ENCODE data around the gene LRRC43. TPM values are rescaled to one million over a fixed set of nuclear protein-coding genes. Genes with fewer than 3 reads are reported as not detected.
"Not testable (repeated sequence)": the region's sequence is repeated elsewhere in the genome, so short reads cannot be mapped to it uniquely, and the experiment has no call there.

The LRRC43 gene
- total RNA-seq, 2 experiments from 2014 or later, result not detected

GRCh38 chr12:122171399-122171798, 11.5 kb upstream of the LRRC43 start:
- Mint-ChIP-seq H3K4me3 (no peak overlapping the region), H3K27me3 (no peaks in the 10 kb centered on the region), H3K36me3 (ENCODE audit: low read depth) (no peaks in the 10 kb centered on the region), H3K27ac (no peak overlapping the region), H3K4me1 (ENCODE audit: low read depth) (no peaks in the 10 kb centered on the region), H3K9me3 (no peaks in the 10 kb centered on the region)
- ChIA-PET CTCF (no interaction called here), POLR2A (no interaction called here)
- no peak for TF ChIP-seq CTCF (IDR thresholded peaks at IDR 0.05)
- no peak overlapping the region for H3K4me3 ChIP-seq (ENCODE audit: low read length)
- intact Hi-C loops (cut with DNase I, micrococcal nuclease), result loop anchor here in 1 of 2 experiments (10.0 kb wide), 1 partner anchor 447 kb away; no protein-coding TSS in a partner anchor
- H3K9me3 ChIP-seq (ENCODE audit: control insufficient read depth in 1 of 2, insufficient read depth in 1 of 2, low read length in 2 of 2), result no peaks in the 10 kb centered on the region
- no peaks in the 10 kb centered on the region for H3K36me3 ChIP-seq (ENCODE audit: insufficient read depth, low read length)
- DNase-seq (no peak), ATAC-seq (ENCODE audit: poor library complexity) (no peak)
- no peaks in the 10 kb centered on the region for H3K4me1 ChIP-seq (ENCODE audit: insufficient read depth, low read length)
- H3K27ac ChIP-seq (ENCODE audit: low read depth in 1 of 2, low read length in 2 of 2), result no peak overlapping the region
- H3K27me3 ChIP-seq (ENCODE audit: control insufficient read depth in 1 of 2, insufficient read depth in 2 of 2, low read length in 2 of 2), result no peaks in the 10 kb centered on the region

GRCh38 chr12:122172262-122172939, 10.5 kb upstream of the LRRC43 start:
- Histone ChIP-seq H3K4me3 (ENCODE audit: low read length) (no peak overlapping the region), H3K9me3 (ENCODE audit: control insufficient read depth in 1 of 2, insufficient read depth in 1 of 2, low read length in 2 of 2) (no peaks in the 10 kb centered on the region), H3K27me3 (ENCODE audit: control insufficient read depth in 1 of 2, insufficient read depth in 2 of 2, low read length in 2 of 2) (no peaks in the 10 kb centered on the region), H3K27ac (ENCODE audit: low read depth in 1 of 2, low read length in 2 of 2) (no peak overlapping the region), H3K4me1 (ENCODE audit: insufficient read depth, low read length) (no peaks in the 10 kb centered on the region), H3K36me3 (ENCODE audit: insufficient read depth, low read length) (no peaks in the 10 kb centered on the region)
- no peaks in the 10 kb centered on the region for H3K4me1 Mint-ChIP-seq (ENCODE audit: low read depth)
- POLR2A ChIA-PET, result no interaction called here
- intact Hi-C loops (cut with DNase I, micrococcal nuclease), result loop anchor here in 1 of 2 experiments (10.0 kb wide), 1 partner anchor 448 kb away; no protein-coding TSS in a partner anchor
- H3K9me3 Mint-ChIP-seq, result no peaks in the 10 kb centered on the region
- H3K27me3 Mint-ChIP-seq, result no peaks in the 10 kb centered on the region
- no peak overlapping the region for H3K27ac Mint-ChIP-seq
- no peak for TF ChIP-seq CTCF (IDR thresholded peaks at IDR 0.05)
- DNase-seq, result no peak
- no peak for ATAC-seq (ENCODE audit: poor library complexity)
- H3K4me3 Mint-ChIP-seq, result no peak overlapping the region
- CTCF ChIA-PET, result no interaction called here
- H3K36me3 Mint-ChIP-seq (ENCODE audit: low read depth), result no peaks in the 10 kb centered on the region

- ATAC-seq (ENCODE audit: poor library complexity), result no peak
- no peak within 1 kb of the TSS for H3K27ac ChIP-seq (ENCODE audit: low read depth in 1 of 2, low read length in 2 of 2)
- POLR2A ChIA-PET, result no interaction called here
- Mint-ChIP-seq H3K4me1 (ENCODE audit: low read depth) (no peaks in the 10 kb centered on the region), H3K36me3 (ENCODE audit: low read depth) (no peaks in the 10 kb centered on the region), H3K4me3 (no peak within 1 kb of the TSS), H3K27me3 (no peaks in the 10 kb centered on the region), H3K9me3 (no peaks in the 10 kb centered on the region), H3K27ac (no peak within 1 kb of the TSS)
- CTCF ChIA-PET, result no interaction called here
- no peak for TF ChIP-seq CTCF (IDR thresholded peaks at IDR 0.05)
- H3K36me3 ChIP-seq (ENCODE audit: insufficient read depth, low read length), result no peaks in the 10 kb centered on the region
- H3K27me3 ChIP-seq (ENCODE audit: control insufficient read depth in 1 of 2, insufficient read depth in 2 of 2, low read length in 2 of 2), result no peaks in the 10 kb centered on the region
- no peak within 1 kb of the TSS for H3K4me3 ChIP-seq (ENCODE audit: low read length)
- H3K4me1 ChIP-seq (ENCODE audit: insufficient read depth, low read length), result no peaks in the 10 kb centered on the region
- DNase-seq, result no peak
- intact Hi-C loops (cut with DNase I, micrococcal nuclease), result loop anchor here in 1 of 2 experiments (10.0 kb wide), 1 partner anchor 449 kb away; no protein-coding TSS in a partner anchor
- no peaks in the 10 kb centered on the region for H3K9me3 ChIP-seq (ENCODE audit: control insufficient read depth in 1 of 2, insufficient read depth in 1 of 2, low read length in 2 of 2)
Measured at GRCh38 chr12:122174155-122174845, 8.6 kb upstream of the LRRC43 start, which contains the start of gene IL31. IL31 (minus strand) TSS chr12:122174221; CDS start chr12:122174172, 49 bp downstream.

- POLR2A ChIA-PET; H3K9me3 Mint-ChIP-seq; DNase-seq; H3K4me1 Mint-ChIP-seq (ENCODE audit: low read depth); H3K27ac Mint-ChIP-seq; H3K36me3 ChIP-seq (ENCODE audit: insufficient read depth, low read length); H3K27me3 Mint-ChIP-seq; H3K27me3 ChIP-seq (ENCODE audit: control insufficient read depth in 1 of 2, insufficient read depth in 2 of 2, low read length in 2 of 2); H3K36me3 Mint-ChIP-seq (ENCODE audit: low read depth); H3K27ac ChIP-seq (ENCODE audit: low read depth in 1 of 2, low read length in 2 of 2); ATAC-seq (ENCODE audit: poor library complexity); H3K4me1 ChIP-seq (ENCODE audit: insufficient read depth, low read length); H3K4me3 ChIP-seq (ENCODE audit: low read length); H3K4me3 Mint-ChIP-seq; H3K9me3 ChIP-seq (ENCODE audit: control insufficient read depth in 1 of 2, insufficient read depth in 1 of 2, low read length in 2 of 2): not testable (repeated sequence)
- CTCF ChIA-PET, result interaction anchor here (0.6 kb wide), 1 partner anchor 99 kb away, joined by 3 read pairs; no protein-coding TSS in a partner anchor
- intact Hi-C loops (cut with DNase I, micrococcal nuclease), result loop anchor here in 1 of 2 experiments (10.0 kb wide), 1 partner anchor 452 kb away; no protein-coding TSS in a partner anchor
Measured at GRCh38 chr12:122176473-122176872, 6.5 kb upstream of the LRRC43 start.

Measured in CD4-positive, alpha-beta T cell (primary cell).